HL-60 (cell line): ENCODE data around the gene MACROD2.

Source experiments
- DNase-seq, 2 experiments: peaks; one replicate each; pipeline ENCODE4 v3.0.0-alpha.2; 2010 to 2020; ENCODE audit warnings: low read depth in 1 of 2, low spot score in 1 of 2
- H3K27ac ChIP-seq: fragments of 250-450 bp; sonication (Bioruptor Pico); replicated peaks from 2 replicates; pipeline ENCODE4 v1.5.1; 2020; ENCODE audit warnings: mild to moderate bottlenecking, moderate library complexity
- H3K27me3 ChIP-seq: fragments of 250-450 bp; sonication (Bioruptor Pico); 2 replicates; pipeline ENCODE4 v1.5.1; 2021; ENCODE audit warnings: mild to moderate bottlenecking, moderate library complexity; ENCODE audit not compliant: insufficient read depth, poor library complexity, severe bottlenecking
- H3K4me3 ChIP-seq: replicated peaks from 2 replicates; pipeline ENCODE4 v1.5.1; 2011; ENCODE audit warnings: mild to moderate bottlenecking, control low read depth, low read length; ENCODE audit not compliant: insufficient read depth
- GABPA ChIP-seq: IDR thresholded peaks from 2 replicates; pipeline ENCODE4 v1.6.1; 2012; ENCODE audit warnings: low read depth
- POLR2AphosphoS5 ChIP-seq: IDR thresholded peaks from 2 replicates; pipeline ENCODE4 v1.6.1; 2012; ENCODE audit warnings: low read depth
- SPI1 ChIP-seq: IDR thresholded peaks from 2 replicates; pipeline ENCODE4 v1.6.1; 2012; ENCODE audit warnings: low read depth, mild to moderate bottlenecking, borderline replicate concordance
- TF ChIP-seq, protein P1 (sequence below): IDR thresholded peaks from 2 replicates; pipeline ENCODE4 v1.6.1; 2012; ENCODE audit warnings: low read depth; ENCODE audit not compliant: insufficient replicate concordance
- TF ChIP-seq, protein P2 (sequence below): IDR thresholded peaks from one replicate; pipeline ENCODE4 v1.5.1; 2011; ENCODE audit warnings: low read length, control low read depth, inconsistent platforms; ENCODE audit not compliant: insufficient read depth

The MACROD2 gene

DNA sequence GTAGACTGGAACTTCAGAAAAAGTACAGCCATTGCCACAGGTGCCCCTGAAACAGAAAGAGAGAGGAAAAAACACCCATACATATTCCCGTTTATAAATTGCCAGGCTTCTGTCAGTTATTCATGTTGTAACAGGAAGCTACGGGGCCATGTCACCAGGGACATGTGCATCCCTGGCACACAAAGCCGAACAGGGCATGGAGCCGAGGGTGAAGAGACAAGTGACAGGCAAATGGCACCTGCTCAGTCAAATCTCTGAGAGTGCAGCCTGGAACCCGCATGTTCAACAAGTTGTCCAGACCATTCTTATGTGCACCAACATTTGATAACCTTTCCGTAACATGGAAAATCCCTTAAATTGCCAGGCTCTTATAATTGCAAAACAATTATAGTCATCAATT, 1837.2 kb downstream of the MACROD2 start:
- H3K27ac ChIP-seq: no peak overlapping the region
- no peaks in the 10 kb centered on the region for H3K27me3 ChIP-seq
- no peak for DNase-seq
- no peak overlapping the region for H3K4me3 ChIP-seq
- TF ChIP-seq GABPA: no peak
- TF ChIP-seq POLR2AphosphoS5: no peak
- TF ChIP-seq, protein P1, sequence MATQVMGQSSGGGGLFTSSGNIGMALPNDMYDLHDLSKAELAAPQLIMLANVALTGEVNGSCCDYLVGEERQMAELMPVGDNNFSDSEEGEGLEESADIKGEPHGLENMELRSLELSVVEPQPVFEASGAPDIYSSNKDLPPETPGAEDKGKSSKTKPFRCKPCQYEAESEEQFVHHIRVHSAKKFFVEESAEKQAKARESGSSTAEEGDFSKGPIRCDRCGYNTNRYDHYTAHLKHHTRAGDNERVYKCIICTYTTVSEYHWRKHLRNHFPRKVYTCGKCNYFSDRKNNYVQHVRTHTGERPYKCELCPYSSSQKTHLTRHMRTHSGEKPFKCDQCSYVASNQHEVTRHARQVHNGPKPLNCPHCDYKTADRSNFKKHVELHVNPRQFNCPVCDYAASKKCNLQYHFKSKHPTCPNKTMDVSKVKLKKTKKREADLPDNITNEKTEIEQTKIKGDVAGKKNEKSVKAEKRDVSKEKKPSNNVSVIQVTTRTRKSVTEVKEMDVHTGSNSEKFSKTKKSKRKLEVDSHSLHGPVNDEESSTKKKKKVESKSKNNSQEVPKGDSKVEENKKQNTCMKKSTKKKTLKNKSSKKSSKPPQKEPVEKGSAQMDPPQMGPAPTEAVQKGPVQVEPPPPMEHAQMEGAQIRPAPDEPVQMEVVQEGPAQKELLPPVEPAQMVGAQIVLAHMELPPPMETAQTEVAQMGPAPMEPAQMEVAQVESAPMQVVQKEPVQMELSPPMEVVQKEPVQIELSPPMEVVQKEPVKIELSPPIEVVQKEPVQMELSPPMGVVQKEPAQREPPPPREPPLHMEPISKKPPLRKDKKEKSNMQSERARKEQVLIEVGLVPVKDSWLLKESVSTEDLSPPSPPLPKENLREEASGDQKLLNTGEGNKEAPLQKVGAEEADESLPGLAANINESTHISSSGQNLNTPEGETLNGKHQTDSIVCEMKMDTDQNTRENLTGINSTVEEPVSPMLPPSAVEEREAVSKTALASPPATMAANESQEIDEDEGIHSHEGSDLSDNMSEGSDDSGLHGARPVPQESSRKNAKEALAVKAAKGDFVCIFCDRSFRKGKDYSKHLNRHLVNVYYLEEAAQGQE: no peak
- TF ChIP-seq, protein P2, sequence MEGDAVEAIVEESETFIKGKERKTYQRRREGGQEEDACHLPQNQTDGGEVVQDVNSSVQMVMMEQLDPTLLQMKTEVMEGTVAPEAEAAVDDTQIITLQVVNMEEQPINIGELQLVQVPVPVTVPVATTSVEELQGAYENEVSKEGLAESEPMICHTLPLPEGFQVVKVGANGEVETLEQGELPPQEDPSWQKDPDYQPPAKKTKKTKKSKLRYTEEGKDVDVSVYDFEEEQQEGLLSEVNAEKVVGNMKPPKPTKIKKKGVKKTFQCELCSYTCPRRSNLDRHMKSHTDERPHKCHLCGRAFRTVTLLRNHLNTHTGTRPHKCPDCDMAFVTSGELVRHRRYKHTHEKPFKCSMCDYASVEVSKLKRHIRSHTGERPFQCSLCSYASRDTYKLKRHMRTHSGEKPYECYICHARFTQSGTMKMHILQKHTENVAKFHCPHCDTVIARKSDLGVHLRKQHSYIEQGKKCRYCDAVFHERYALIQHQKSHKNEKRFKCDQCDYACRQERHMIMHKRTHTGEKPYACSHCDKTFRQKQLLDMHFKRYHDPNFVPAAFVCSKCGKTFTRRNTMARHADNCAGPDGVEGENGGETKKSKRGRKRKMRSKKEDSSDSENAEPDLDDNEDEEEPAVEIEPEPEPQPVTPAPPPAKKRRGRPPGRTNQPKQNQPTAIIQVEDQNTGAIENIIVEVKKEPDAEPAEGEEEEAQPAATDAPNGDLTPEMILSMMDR: no peak
- no peak for TF ChIP-seq SPI1

DNA sequence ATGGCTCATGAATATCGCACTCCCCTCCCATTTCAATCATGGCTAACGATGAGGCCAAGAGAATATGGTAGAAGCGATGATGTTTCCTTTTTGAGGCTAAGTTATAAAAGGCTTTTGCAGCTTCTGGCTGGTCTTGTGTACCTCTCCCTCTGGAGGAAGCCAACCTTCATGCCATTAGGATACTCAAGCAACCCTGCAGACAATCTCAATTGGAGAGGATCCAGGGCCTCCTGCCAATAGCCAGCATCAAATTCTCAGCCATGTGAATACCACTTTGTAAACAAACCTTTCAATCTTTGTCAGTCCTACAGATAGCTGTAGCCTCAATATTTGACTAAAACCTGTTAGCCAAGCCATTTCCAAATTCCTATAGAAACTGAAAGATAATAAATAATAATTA, 1839.5 kb downstream of the MACROD2 start:
- TF ChIP-seq, protein P1: no peak
- no peak overlapping the region for H3K4me3 ChIP-seq
- no peak for DNase-seq
- H3K27ac ChIP-seq: no peak overlapping the region
- no peaks in the 10 kb centered on the region for H3K27me3 ChIP-seq

DNA sequence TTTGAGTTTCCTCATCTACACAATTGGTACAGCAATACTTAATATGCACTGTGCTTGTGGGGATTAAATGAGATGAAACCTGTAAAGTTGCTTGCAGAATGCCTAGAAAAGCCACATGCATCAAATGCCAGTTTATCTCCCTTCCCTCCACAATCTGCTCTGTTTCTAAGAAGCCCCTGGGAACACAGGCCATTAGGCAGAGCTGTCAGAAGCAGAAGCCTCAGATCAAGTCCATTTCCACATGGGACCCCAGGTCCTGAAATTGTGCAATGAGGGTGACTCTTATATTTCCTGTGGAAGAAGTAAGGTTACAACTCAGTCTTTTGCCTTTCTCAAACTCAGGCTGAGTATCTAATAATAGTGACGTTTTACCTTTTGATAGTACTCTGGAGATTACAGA, 1840.5 kb downstream of the MACROD2 start:
- H3K27ac ChIP-seq: no peak overlapping the region
- TF ChIP-seq, protein P1: no peak
- TF ChIP-seq, protein P2: no peak
- TF ChIP-seq POLR2AphosphoS5 (no peak), GABPA (no peak), SPI1 (no peak)
- DNase-seq: no peak
- no peaks in the 10 kb centered on the region for H3K27me3 ChIP-seq
- H3K4me3 ChIP-seq: no peak overlapping the region

DNA sequence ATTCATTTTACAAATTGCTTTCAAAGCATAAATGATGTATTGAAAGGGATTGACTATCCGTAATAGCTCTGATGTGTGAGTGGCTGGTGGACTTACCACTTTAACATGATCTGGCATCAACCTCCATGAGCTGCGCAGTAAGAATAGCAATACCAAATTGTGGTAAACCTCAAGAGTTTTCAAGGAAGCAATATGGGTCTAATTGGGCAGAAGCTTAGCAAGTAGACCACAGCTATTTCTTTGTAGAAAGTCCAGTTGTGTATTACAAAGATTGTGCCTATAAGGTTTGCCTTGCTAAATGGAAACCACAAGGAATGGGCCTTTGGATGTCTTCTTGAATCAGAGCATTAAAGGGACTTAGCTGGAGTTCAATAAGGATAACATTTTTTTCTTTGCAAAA, 1841.3 kb downstream of the MACROD2 start:
- TF ChIP-seq GABPA (no peak), SPI1 (no peak)
- TF ChIP-seq, protein P1: no peak
- Histone ChIP-seq H3K4me3 (no peak overlapping the region), H3K27me3 (no peaks in the 10 kb centered on the region), H3K27ac (no peak overlapping the region)
- DNase-seq: no peak
